GM10248 (cell line): ENCODE results near the gene MPP3.

Source experiments
- CTCF ChIA-PET: fragments of 300-600 bp; sonication (Branson Sonifier 250); formaldehyde crosslinking; extraction: SDS; loops from one replicate; lab custom pipeline; 2021; ENCODE audit warnings: antibody characterized with exemption; lab: Yijun Ruan, JAX
- POLR2A ChIA-PET: fragments of 350-650 bp; sonication (Branson Sonifier 250); formaldehyde crosslinking; extraction: SDS; loops from one replicate; lab custom pipeline; 2020; ENCODE audit warnings: antibody characterized with exemption; lab: Yijun Ruan, JAX
- DNase-seq: peaks from one replicate; pipeline ENCODE4 v3.0.0; 2012; ENCODE audit errors: extremely low spot score
- CTCF ChIP-seq: IDR thresholded peaks from 2 replicates; pipeline ENCODE4 v1.5.1; 2012; ENCODE audit warnings: mild to moderate bottlenecking, low read depth; ENCODE audit errors: extremely low read depth, missing control alignments, control extremely low read depth

MPP3 gene

DNA sequence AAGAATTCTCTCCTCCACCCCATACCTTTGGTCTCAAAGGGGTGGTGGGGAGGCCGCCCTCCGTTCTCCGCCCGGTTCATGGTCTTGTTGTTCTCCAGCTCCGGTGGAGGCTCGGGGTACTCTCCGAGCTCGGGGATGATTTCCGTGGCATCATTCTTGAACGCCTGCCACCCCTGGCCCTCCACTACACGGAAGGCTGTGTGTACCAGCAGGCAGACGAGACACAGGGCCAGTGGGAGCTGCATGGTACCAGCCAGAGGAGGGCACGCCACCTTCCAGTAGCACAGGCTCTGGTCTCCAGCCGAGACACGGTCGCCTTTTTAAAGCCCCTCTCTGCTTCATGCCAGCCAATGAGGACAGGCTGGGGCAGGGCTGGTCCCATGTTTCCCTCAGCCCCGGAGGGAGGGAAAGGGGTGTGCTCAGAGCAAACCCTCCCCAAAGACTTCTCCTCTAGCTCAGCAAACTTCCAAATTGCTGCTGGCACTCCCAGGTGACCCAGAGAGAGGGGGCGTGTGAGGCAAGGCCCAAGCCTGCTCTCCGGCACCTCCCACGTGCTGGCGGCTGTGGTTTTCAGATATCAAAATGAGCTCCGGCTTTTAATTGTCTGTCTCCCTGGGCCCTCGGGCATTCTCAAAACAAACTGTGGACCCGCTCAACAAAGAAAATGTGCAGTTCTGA is 74.3 kb downstream of the MPP3 start, which contains the start of gene SOST:
TSS of gene SOST (minus strand) at position 295 of the 678 bp plus-strand sequence. CDS start at position 245, 50 bp downstream.
- CTCF ChIA-PET: interaction anchor here (0.9 to 19.1 kb wide), 11 partner anchors 8 to 181 kb away, joined by 3 to 503 read pairs (median 15); partner anchors contain the start of gene CD300LG
- DNase-seq: no peak
- POLR2A ChIA-PET: no interaction called here
- no peak for TF ChIP-seq CTCF

DNA sequence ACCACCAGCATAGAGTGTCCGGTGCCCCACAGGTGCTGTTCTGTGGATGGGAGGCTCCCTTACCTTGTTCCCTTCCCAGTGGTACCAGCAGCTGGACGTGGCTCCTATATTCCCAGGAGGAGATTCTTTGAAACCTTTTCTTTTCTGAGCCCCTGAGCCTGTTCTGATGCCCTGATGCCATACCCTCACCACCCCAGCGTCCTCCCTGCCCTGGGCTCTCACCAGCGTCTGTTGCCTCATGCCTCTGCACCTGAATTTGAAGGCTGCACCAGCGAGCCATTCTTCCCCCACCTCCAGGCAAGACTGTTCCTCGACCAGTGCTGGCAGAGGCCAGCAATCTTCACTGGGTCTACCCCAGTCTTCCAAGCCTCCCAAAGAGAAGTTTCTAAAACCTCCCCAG is 74.9 kb downstream of the MPP3 start:
- TF ChIP-seq CTCF: no peak
- CTCF ChIA-PET: interaction anchor here (0.9 to 19.1 kb wide), 6 partner anchors 7 to 181 kb away, joined by 3 to 503 read pairs (median 24); no protein-coding TSS in a partner anchor
- no peak for DNase-seq
- POLR2A ChIA-PET: no interaction called here

- ChIA-PET POLR2A (interaction anchor here (0.6 kb wide), 1 partner anchor 390 kb away, joined by 8 read pairs; no protein-coding TSS in a partner anchor), CTCF (interaction anchor here (2.8 to 19.1 kb wide), 3 partner anchors 10 to 180 kb away, joined by 15 to 503 read pairs (median 79); no protein-coding TSS in a partner anchor)
- no peak for TF ChIP-seq CTCF
- no peak for DNase-seq
These were observed 75.7 kb downstream of the MPP3 start for GRCh38 chr17:43757171-43757660.

- TF ChIP-seq CTCF: no peak
- POLR2A ChIA-PET: no interaction called here
These were observed 76.7 kb downstream of the MPP3 start for GRCh38 chr17:43756201-43756600.

DNA sequence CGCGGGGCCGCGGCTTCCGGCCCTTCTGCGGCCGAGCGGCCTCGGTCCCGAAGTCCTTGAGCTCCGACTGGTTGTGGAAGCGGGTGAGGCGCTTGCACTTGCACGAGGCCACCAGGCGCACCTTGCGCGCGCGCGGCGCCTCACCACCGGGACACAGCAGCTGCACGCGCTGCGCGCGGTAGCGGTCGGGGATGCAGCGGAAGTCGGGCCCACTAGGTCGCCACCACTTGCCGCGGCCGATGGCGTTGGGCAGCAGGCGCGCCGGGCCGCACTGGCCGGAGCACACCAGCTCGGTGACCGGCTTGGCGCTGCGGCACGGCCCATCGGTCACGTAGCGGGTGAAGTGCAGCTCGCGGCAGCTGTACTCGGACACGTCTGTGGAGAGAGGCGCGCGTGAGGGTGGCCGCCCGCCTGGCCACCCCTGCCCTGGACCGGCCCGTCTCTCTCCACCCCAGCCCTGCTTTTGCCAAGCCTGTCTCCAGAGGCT is 77.5 kb downstream of the MPP3 start:
- no peak for DNase-seq
- ChIA-PET CTCF (interaction anchor here (2.0 to 19.1 kb wide), 3 partner anchors 38 to 178 kb away, joined by 5 to 503 read pairs (median 79); no protein-coding TSS in a partner anchor), POLR2A (no interaction called here)
- no peak for TF ChIP-seq CTCF

More at GRCh38 chr17:43756201-43756600, 76.7 kb downstream of the MPP3 start:
- CTCF ChIA-PET: interaction anchor here (2.0 to 19.1 kb wide), 4 partner anchors 11 to 179 kb away, joined by 5 to 503 read pairs (median 47); no protein-coding TSS in a partner anchor
- no peak for DNase-seq

GRCh38 chr17:43754947-43755346 is 78.0 kb downstream of the MPP3 start:
- no peak for DNase-seq
- TF ChIP-seq CTCF: no peak
- ChIA-PET POLR2A (no interaction called here), CTCF (interaction anchor here (2.0 to 19.1 kb wide), 3 partner anchors 38 to 178 kb away, joined by 5 to 503 read pairs (median 79); no protein-coding TSS in a partner anchor)
